Suprapubic skin (tissue), 3 donors: ENCODE results near the gene OSMR.

ENCODE experiments used
- CTCF ChIP-seq, 2 donors: fragments of 200-600 bp in 1 of 2; fragments of 450-650 bp in 1 of 2; sonication (generic) in 1 of 2; IDR thresholded peaks; one replicate each; pipeline ENCODE4 v1.5.1; 2016 to 2019; ENCODE audit warnings: antibody characterized with exemption in 2 of 2, mild to moderate bottlenecking in 1 of 2, moderate library complexity in 1 of 2
- EP300 ChIP-seq: sonication (generic); formaldehyde crosslinking; IDR thresholded peaks from one replicate; pipeline ENCODE4 v1.6.1; 2017; ENCODE audit warnings: antibody characterized with exemption
- POLR2A ChIP-seq, 2 donors: fragments of 450-650 bp; IDR thresholded peaks; one replicate each; pipeline ENCODE4 v1.6.1; 2017; ENCODE audit warnings: antibody characterized with exemption in 2 of 2, mild to moderate bottlenecking in 2 of 2, moderate library complexity in 2 of 2

- TF ChIP-seq CTCF (IDR thresholded peaks at IDR 0.05) (no peak), POLR2A (IDR thresholded peaks at IDR 0.05) (no peak), EP300 (no peak)
These were observed 115.9 kb downstream of the OSMR start for GRCh38 chr5:38961691-38962090.
